H9 (cell line): ENCODE measurements around the gene HECTD1. TPM values are rescaled to one million over a fixed set of nuclear protein-coding genes. Genes with fewer than 3 reads are reported as not detected.

Experiments
- DNase-seq: peaks from one replicate; pipeline ENCODE4 v3.0.0-alpha.2; 2017
- H2AFZ ChIP-seq: one replicate; pipeline ENCODE4 v1.6.1; 2013; ENCODE audit warnings: mild to moderate bottlenecking, low read length, control low read depth, moderate library complexity
- H2AK5ac ChIP-seq: 2 replicates; pipeline ENCODE4 v1.6.1; 2013; ENCODE audit warnings: low read length, control low read depth, mixed read lengths; ENCODE audit not compliant: insufficient read length
- H2BK120ac ChIP-seq: one replicate; pipeline ENCODE4 v1.6.1; 2013; ENCODE audit warnings: low read depth, mild to moderate bottlenecking, low read length, control low read depth, inconsistent platforms; ENCODE audit not compliant: poor library complexity, severe bottlenecking
- H2BK12ac ChIP-seq: 2 replicates; pipeline ENCODE4 v1.6.1; 2013; ENCODE audit warnings: low read length, control low read depth, mixed read lengths, low read depth; ENCODE audit not compliant: insufficient read length
- H2BK15ac ChIP-seq: 2 replicates; pipeline ENCODE4 v1.6.1; 2013; ENCODE audit warnings: low read depth, low read length, control low read depth
- H2BK20ac ChIP-seq: one replicate; pipeline ENCODE4 v1.6.1; 2013; ENCODE audit warnings: low read depth, mild to moderate bottlenecking, low read length, control low read depth, inconsistent platforms; ENCODE audit not compliant: poor library complexity, severe bottlenecking
- H2BK5ac ChIP-seq: 2 replicates; pipeline ENCODE4 v1.6.1; 2013; ENCODE audit warnings: low read length, control low read depth, mixed read lengths; ENCODE audit not compliant: insufficient read length
- H3K14ac ChIP-seq: 2 replicates; pipeline ENCODE4 v1.6.1; 2013; ENCODE audit warnings: low read length, control low read depth; ENCODE audit not compliant: insufficient read depth
- H3K18ac ChIP-seq: 2 replicates; pipeline ENCODE4 v1.6.1; 2013; ENCODE audit warnings: low read depth, mild to moderate bottlenecking, mixed read lengths, low read length, control low read depth; ENCODE audit not compliant: insufficient read length
- H3K23ac ChIP-seq: 2 replicates; pipeline ENCODE4 v1.6.1; 2013; ENCODE audit warnings: low read length, control low read depth, mixed read lengths, low read depth; ENCODE audit not compliant: insufficient read length
- H3K23me2 ChIP-seq: 2 replicates; pipeline ENCODE4 v1.6.1; 2013; ENCODE audit warnings: low read depth, mild to moderate bottlenecking, mixed read lengths, low read length, control low read depth; ENCODE audit not compliant: insufficient read length, poor library complexity, severe bottlenecking
- H3K27ac ChIP-seq: 2 replicates; pipeline ENCODE4 v1.5.1; 2013; ENCODE audit warnings: low read length, control low read depth, mixed read lengths, low read depth; ENCODE audit not compliant: insufficient read length
- H3K27me3 ChIP-seq: 2 replicates; pipeline ENCODE4 v1.6.1; 2013; ENCODE audit warnings: low read length, control low read depth, inconsistent platforms; ENCODE audit not compliant: insufficient read depth
- H3K4ac ChIP-seq: 2 replicates; pipeline ENCODE4 v1.6.1; 2013; ENCODE audit warnings: low read depth, mild to moderate bottlenecking, control low read depth, inconsistent platforms, low read length, moderate library complexity
- H3K4me1 ChIP-seq: 2 replicates; pipeline ENCODE4 v1.6.1; 2013; ENCODE audit warnings: low read length, control low read depth, inconsistent platforms; ENCODE audit not compliant: insufficient read depth
- H3K4me2 ChIP-seq: 2 replicates; pipeline ENCODE4 v1.6.1; 2013; ENCODE audit warnings: low read length, control low read depth, mixed read lengths; ENCODE audit not compliant: insufficient read length, insufficient read depth
- H3K56ac ChIP-seq: 2 replicates; pipeline ENCODE4 v1.6.1; 2013; ENCODE audit warnings: low read depth, mild to moderate bottlenecking, mixed read lengths, low read length, control low read depth; ENCODE audit not compliant: insufficient read length
- H3K79me1 ChIP-seq: 2 replicates; pipeline ENCODE4 v1.6.1; 2013; ENCODE audit warnings: low read depth, mild to moderate bottlenecking, moderate library complexity, low read length, control low read depth, inconsistent platforms; ENCODE audit not compliant: insufficient read depth, poor library complexity, severe bottlenecking
- H3K79me2 ChIP-seq: 2 replicates; pipeline ENCODE4 v1.6.1; 2013; ENCODE audit warnings: low read length, control low read depth, inconsistent platforms; ENCODE audit not compliant: insufficient read depth
- H3K9ac ChIP-seq: 2 replicates; pipeline ENCODE4 v1.6.1; 2013; ENCODE audit warnings: low read length, control low read depth, mixed read lengths; ENCODE audit not compliant: insufficient read length; ENCODE audit errors: extremely low read depth
- H3K9me3 ChIP-seq: one replicate; pipeline ENCODE4 v1.6.1; 2013; ENCODE audit warnings: low read depth, low read length, inconsistent platforms; ENCODE audit not compliant: control insufficient read depth
- H3T11ph ChIP-seq: one replicate; pipeline ENCODE4 v1.6.1; 2013; ENCODE audit warnings: mild to moderate bottlenecking, low read length, control low read depth, inconsistent platforms
- H4K20me1 ChIP-seq: one replicate; pipeline ENCODE4 v1.6.1; 2013; ENCODE audit not compliant: control insufficient read depth, insufficient read length, insufficient read depth
- H4K5ac ChIP-seq: 2 replicates; pipeline ENCODE4 v1.6.1; 2013; ENCODE audit warnings: low read depth, mild to moderate bottlenecking, mixed read lengths, low read length, control low read depth; ENCODE audit not compliant: insufficient read length
- H4K8ac ChIP-seq: replicated peaks from 2 replicates; pipeline ENCODE4 v1.6.1; 2013; ENCODE audit warnings: low read length, control low read depth, mixed read lengths, low read depth; ENCODE audit not compliant: insufficient read length
- H4K91ac ChIP-seq: 2 replicates; pipeline ENCODE4 v1.6.1; 2013; ENCODE audit warnings: low read depth, mild to moderate bottlenecking, moderate library complexity, mixed read lengths, low read length, control low read depth; ENCODE audit not compliant: insufficient read length
- H3K27ac Mint-ChIP-seq, 3 experiments: 2 replicates in 2 of 3; 3 replicates in 1 of 3; pipeline ENCODE4 v1.8.0; 2020 to 2021; ENCODE audit warnings: mixed read lengths in 3 of 3, mild to moderate bottlenecking in 1 of 3, moderate library complexity in 1 of 3
- H3K27me3 Mint-ChIP-seq: 2 replicates; pipeline ENCODE4 v1.8.0; 2021; ENCODE audit warnings: low read depth, mild to moderate bottlenecking, moderate library complexity, mixed read lengths
- H3K36me3 Mint-ChIP-seq, 3 experiments: 2 replicates in 2 of 3; 3 replicates in 1 of 3; pipeline ENCODE4 v1.8.0; 2020 to 2021; ENCODE audit warnings: low read depth in 3 of 3, mixed read lengths in 3 of 3; ENCODE audit not compliant: insufficient read depth in 1 of 3
- H3K4me1 Mint-ChIP-seq, 2 experiments: 2 replicates each; pipeline ENCODE4 v1.8.0; 2020; ENCODE audit warnings: mixed read lengths in 2 of 2
- H3K4me3 Mint-ChIP-seq, 2 experiments: 2 replicates in 1 of 2; 3 replicates in 1 of 2; pipeline ENCODE4 v1.8.0; 2020 to 2021; ENCODE audit warnings: mild to moderate bottlenecking in 2 of 2, mixed read lengths in 2 of 2, moderate library complexity in 1 of 2
- H3K9me3 Mint-ChIP-seq, 2 experiments: 2 replicates in 1 of 2; 3 replicates in 1 of 2; pipeline ENCODE4 v1.8.0; 2020; ENCODE audit warnings: mild to moderate bottlenecking in 2 of 2, mixed read lengths in 2 of 2, moderate library complexity in 1 of 2
- CTCF ChIP-seq: fragments of 200-600 bp; sonication (generic); conservative IDR thresholded peaks from 3 replicates; pipeline ENCODE4 v1.8.0; 2021; ENCODE audit warnings: antibody characterized with exemption, mild to moderate bottlenecking
- WGBS: extraction: QIAGEN DNeasy Blood & Tissue Kit; methylation state at CpG from one replicate; pipeline ENCODE4 v1.1.7; 2013; ENCODE audit warnings: missing lambda C conversion rate, low lambda C conversion rate, mixed read lengths; ENCODE audit not compliant: insufficient read length; ENCODE audit errors: extremely low coverage; 5-methylcytosine and 5-hydroxymethylcytosine counted together
- total RNA-seq: library from RNA; stranded (reverse); gene quantifications from 2 replicates; pipeline ENCODE4 v1.2.1, GENCODE V29; 2021

Gene HECTD1
- total RNA-seq, 1 experiment from 2014 or later, result 135 TPM

GRCh38 chr14:31174433-31174832 lies 33.2 kb downstream of the HECTD1 start:
- no peak for TF ChIP-seq CTCF
- WGBS, result no CpG with 5 or more reads among the region's 4 CpGs
- H3K27ac Mint-ChIP-seq, result no peak overlapping the region

More at GRCh38 chr14:31174433-31174832, 33.2 kb downstream of the HECTD1 start:
- no peak overlapping the region for H3K4ac ChIP-seq
- H3K9me3 Mint-ChIP-seq, result no peaks in the 10 kb centered on the region
- no peak overlapping the region for H3K56ac ChIP-seq
- no peak overlapping the region for H2BK5ac ChIP-seq
- H3K4me1 Mint-ChIP-seq, result no peaks in the 10 kb centered on the region
- H3K14ac ChIP-seq, result no peak overlapping the region
- H2BK120ac ChIP-seq, result no peak overlapping the region
- no peaks in the 10 kb centered on the region for H3K79me2 ChIP-seq
- no peak overlapping the region for H2BK15ac ChIP-seq
- H3T11ph ChIP-seq, result no peak overlapping the region
- H3K9me3 ChIP-seq, result no peaks in the 10 kb centered on the region
- H3K27me3 Mint-ChIP-seq, result no peaks in the 10 kb centered on the region
- H3K27me3 ChIP-seq, result no peaks in the 10 kb centered on the region
- H4K20me1 ChIP-seq, result no peaks in the 10 kb centered on the region
- DNase-seq, result no peak
- no peak overlapping the region for H3K9ac ChIP-seq
- H3K23ac ChIP-seq, result no peak overlapping the region
- no peak overlapping the region for H2AFZ ChIP-seq
- peaks cover 7% of the 10 kb centered on the region for H3K79me1 ChIP-seq
- no peak overlapping the region for H2BK12ac ChIP-seq
- no peaks in the 10 kb centered on the region for H3K23me2 ChIP-seq
- no peak overlapping the region for H3K4me3 Mint-ChIP-seq
- no peak overlapping the region for H3K4me2 ChIP-seq
- no peak overlapping the region for H2BK20ac ChIP-seq
- H3K27ac ChIP-seq, result no peak overlapping the region
- peaks cover 7 to 63% (median 55%) of the 10 kb centered on the region in 3 experiments for H3K36me3 Mint-ChIP-seq
- no peak overlapping the region for H4K8ac ChIP-seq
- H2AK5ac ChIP-seq, result no peak overlapping the region
- no peak overlapping the region for H4K5ac ChIP-seq
- H3K4me1 ChIP-seq, result no peaks in the 10 kb centered on the region
- H4K91ac ChIP-seq, result no peak overlapping the region
- H3K18ac ChIP-seq, result no peak overlapping the region
